ENCODE data around the gene PDE1A.

- TF ChIP-seq, protein P1, sequence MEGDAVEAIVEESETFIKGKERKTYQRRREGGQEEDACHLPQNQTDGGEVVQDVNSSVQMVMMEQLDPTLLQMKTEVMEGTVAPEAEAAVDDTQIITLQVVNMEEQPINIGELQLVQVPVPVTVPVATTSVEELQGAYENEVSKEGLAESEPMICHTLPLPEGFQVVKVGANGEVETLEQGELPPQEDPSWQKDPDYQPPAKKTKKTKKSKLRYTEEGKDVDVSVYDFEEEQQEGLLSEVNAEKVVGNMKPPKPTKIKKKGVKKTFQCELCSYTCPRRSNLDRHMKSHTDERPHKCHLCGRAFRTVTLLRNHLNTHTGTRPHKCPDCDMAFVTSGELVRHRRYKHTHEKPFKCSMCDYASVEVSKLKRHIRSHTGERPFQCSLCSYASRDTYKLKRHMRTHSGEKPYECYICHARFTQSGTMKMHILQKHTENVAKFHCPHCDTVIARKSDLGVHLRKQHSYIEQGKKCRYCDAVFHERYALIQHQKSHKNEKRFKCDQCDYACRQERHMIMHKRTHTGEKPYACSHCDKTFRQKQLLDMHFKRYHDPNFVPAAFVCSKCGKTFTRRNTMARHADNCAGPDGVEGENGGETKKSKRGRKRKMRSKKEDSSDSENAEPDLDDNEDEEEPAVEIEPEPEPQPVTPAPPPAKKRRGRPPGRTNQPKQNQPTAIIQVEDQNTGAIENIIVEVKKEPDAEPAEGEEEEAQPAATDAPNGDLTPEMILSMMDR (IDR thresholded peaks at IDR 0.05 in 2 of 3, conservative IDR thresholded peaks at IDR 0.05 in 1 of 3; ENCODE audit: control insufficient read depth in 2 of 3, extremely low read depth in 1 of 3, insufficient read depth in 1 of 3, low read depth in 3 of 3, low read length in 3 of 3) = no peak
- TF ChIP-seq POLR2AphosphoS5 (IDR thresholded peaks at IDR 0.05; ENCODE audit: low read length) (no peak), RB1 (IDR thresholded peaks at IDR 0.05; ENCODE audit: borderline replicate concordance) (no peak), SP1 (IDR thresholded peaks at IDR 0.05; ENCODE audit: low read depth, low read length) (no peak), REST (IDR thresholded peaks at IDR 0.05; ENCODE audit: low read depth, low read length) (no peak), PKNOX1 (IDR thresholded peaks at IDR 0.05) (no peak), TCF3 (IDR thresholded peaks at IDR 0.05; ENCODE audit: borderline replicate concordance, insufficient read depth, low read depth, low read length) (no peak), MYC (IDR thresholded peaks at IDR 0.05; ENCODE audit: insufficient read depth, insufficient read length, insufficient replicate concordance, low read length, severe bottlenecking) (no peak), SPI1 (IDR thresholded peaks at IDR 0.05; ENCODE audit: borderline replicate concordance, insufficient read depth, low read depth, low read length) (no peak), ZNF274 (IDR thresholded peaks at IDR 0.05; ENCODE audit: insufficient read depth, insufficient read length) (no peak)
Observed at GRCh38 chr2:182226807-182227206, 200.0 kb downstream of the PDE1A start.

All from GM12878 (cell line).